ENCODE measurements around the gene DPH5. TPM values are rescaled to one million over a fixed set of nuclear protein-coding genes. Genes with fewer than 3 reads are reported as not detected.

The DPH5 gene
- total RNA-seq, 4 donors from 2014 or later: 12.8 to 23.0 (median 15.5) TPM

GRCh38 chr1:101050869-101051268 is 25.3 kb upstream of the DPH5 start:
- TF ChIP-seq CTCF (IDR thresholded peaks at IDR 0.05) (no peak), POLR2A (IDR thresholded peaks at IDR 0.05) (no peak)
- 97% methylated on average over 2 of the region's 2 CpGs for WGBS, 2 donors
- no peak overlapping the region for H3K4me3 ChIP-seq (ENCODE audit: low read depth, poor library complexity, severe bottlenecking)
- DNase-seq (ENCODE audit: low spot score in 2 of 2): no peak
- intact Hi-C loops (cut with DNase I; ENCODE audit: low total_unique reads): no loop called here

GRCh38 chr1:101044749-101045148 is 19.2 kb upstream of the DPH5 start:
- no peak overlapping the region for H3K4me3 ChIP-seq (ENCODE audit: low read depth, poor library complexity, severe bottlenecking)
- no peak for TF ChIP-seq POLR2A (IDR thresholded peaks at IDR 0.05)
- TF ChIP-seq CTCF (IDR thresholded peaks at IDR 0.05): no peak
- no peak for DNase-seq (ENCODE audit: low spot score in 2 of 2)
- intact Hi-C loops (cut with DNase I; ENCODE audit: low total_unique reads): no loop called here

DNA sequence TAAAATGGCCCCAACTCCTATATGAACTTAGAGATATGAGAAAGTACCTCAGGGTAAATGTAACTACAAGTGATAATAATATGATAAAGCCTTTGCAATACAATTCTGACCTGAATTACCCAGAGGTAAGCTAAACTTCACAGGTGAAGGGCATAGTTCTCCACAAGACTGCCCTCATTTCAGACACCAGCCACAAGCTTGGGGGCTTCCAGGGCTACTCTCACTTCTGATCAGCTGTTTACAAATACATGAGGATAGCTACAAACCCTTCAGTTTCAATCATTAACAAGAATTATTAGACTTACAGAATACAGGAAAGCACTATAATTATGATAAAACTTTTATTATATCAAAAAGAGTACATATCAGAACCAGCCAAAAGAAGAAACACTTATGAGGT is 18.7 kb upstream of the DPH5 start:
- no peak for DNase-seq (ENCODE audit: low spot score in 2 of 2)
- no peak for TF ChIP-seq CTCF (IDR thresholded peaks at IDR 0.05)
- TF ChIP-seq POLR2A (IDR thresholded peaks at IDR 0.05): no peak
- intact Hi-C loops (cut with DNase I; ENCODE audit: low total_unique reads): no loop called here
- no peak overlapping the region for H3K4me3 ChIP-seq (ENCODE audit: low read depth, poor library complexity, severe bottlenecking)

DNA sequence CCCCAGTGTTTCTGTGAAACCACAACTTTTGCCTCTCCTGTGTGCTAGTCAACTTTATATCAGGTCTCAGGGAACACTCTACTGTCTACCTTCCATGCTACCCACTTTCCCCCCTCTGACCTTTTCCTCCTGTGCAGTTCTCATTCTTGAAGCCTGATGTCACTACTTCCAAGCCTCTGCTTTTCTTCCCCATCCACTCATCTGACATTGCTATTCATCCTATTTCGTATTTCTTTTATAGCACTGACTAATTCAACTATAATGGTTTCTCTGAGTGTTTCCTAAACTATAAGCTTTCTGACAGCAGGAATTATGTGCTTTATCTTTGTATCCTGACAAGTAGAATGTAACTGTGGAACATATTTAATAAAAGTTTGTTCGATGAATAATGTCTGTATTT is 18.2 kb upstream of the DPH5 start:
- no peak for TF ChIP-seq CTCF (IDR thresholded peaks at IDR 0.05)
- TF ChIP-seq POLR2A (IDR thresholded peaks at IDR 0.05): no peak
- WGBS, 2 donors: 71 to 78% methylated on average over 2 of the region's 2 CpGs
- intact Hi-C loops (cut with DNase I; ENCODE audit: low total_unique reads): no loop called here
- DNase-seq (ENCODE audit: low spot score in 2 of 2): no peak
- no peak overlapping the region for H3K4me3 ChIP-seq (ENCODE audit: low read depth, poor library complexity, severe bottlenecking)

- no peak overlapping the region for H3K4me3 ChIP-seq (ENCODE audit: low read depth, poor library complexity, severe bottlenecking)
- 93 to 95% methylated on average over 1 of the region's 1 CpG for WGBS, 2 donors
- TF ChIP-seq CTCF (IDR thresholded peaks at IDR 0.05) (no peak), POLR2A (IDR thresholded peaks at IDR 0.05) (no peak)
- intact Hi-C loops (cut with DNase I; ENCODE audit: low total_unique reads): no loop called here
- DNase-seq (ENCODE audit: low spot score in 2 of 2): no peak
Measured at GRCh38 chr1:101041300-101041699, 15.7 kb upstream of the DPH5 start.

DNA sequence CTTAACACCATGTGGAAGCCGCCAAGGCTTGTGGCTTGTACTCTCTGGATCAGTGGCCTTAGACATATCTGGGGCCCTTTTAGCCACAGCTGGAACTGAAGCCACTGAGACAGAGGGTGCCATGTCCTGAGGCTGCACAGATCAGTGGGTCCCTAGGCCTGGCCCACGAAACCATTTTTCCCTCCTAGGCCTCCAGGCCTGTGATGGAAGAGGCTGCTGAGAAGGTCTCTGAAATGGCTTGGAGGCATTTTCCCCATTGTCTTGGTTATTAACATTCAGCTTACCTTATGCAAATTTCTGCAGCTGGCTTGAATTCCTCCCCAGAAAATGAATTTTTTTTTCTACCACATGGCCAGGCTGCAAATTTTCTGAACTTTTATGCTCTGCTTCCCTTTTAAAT is 15.1 kb upstream of the DPH5 start:
- no peak overlapping the region for H3K4me3 ChIP-seq (ENCODE audit: low read depth, poor library complexity, severe bottlenecking)
- intact Hi-C loops (cut with DNase I; ENCODE audit: low total_unique reads): no loop called here
- 100% methylated on average over 2 of the region's 2 CpGs for WGBS, 2 donors
- no peak for DNase-seq (ENCODE audit: low spot score in 2 of 2)
- no peak for TF ChIP-seq POLR2A (IDR thresholded peaks at IDR 0.05)
- no peak for TF ChIP-seq CTCF (IDR thresholded peaks at IDR 0.05)

Data from lower leg skin (tissue), 4 donors.